GM12878 (cell line): ENCODE measurements around the gene RAB44. TPM values are rescaled to one million over a fixed set of nuclear protein-coding genes. Genes with fewer than 3 reads are reported as not detected.

Experiments used
- ATAC-seq: fragments of 200-7000 bp; cut with Tn5 transposase; 3 replicates; pipeline ENCODE4 v1.9.1; 2020; ENCODE audit warnings: mild to moderate bottlenecking, moderate library complexity
- BruUV-seq: library from RNA; stranded (reverse); fragments of 400-500 nt; replicated peaks from 2 replicates; lab custom pipeline; 2021; lab: Mats Ljungman, UMichigan
- CTCF ChIA-PET: fragments of 300-600 bp; sonication (Branson Sonifier 250); formaldehyde crosslinking; extraction: SDS; loops from one replicate; lab custom pipeline; 2021; ENCODE audit warnings: inconsistent platforms; lab: Yijun Ruan, JAX
- POLR2A ChIA-PET: fragments of 350-600 bp; formaldehyde crosslinking; extraction: SDS; loops from one replicate; lab custom pipeline; 2021; ENCODE audit warnings: inconsistent platforms; lab: Charles Lee
- RAD21 ChIA-PET: fragments of 300-600 bp; sonication (Branson Sonifier 250); formaldehyde crosslinking; loops from one replicate; lab custom pipeline; 2023; ENCODE audit warnings: antibody characterized with exemption; ENCODE audit not compliant: unreplicated experiment; lab: Charles Lee
- SMC1A ChIA-PET: fragments of 300-600 bp; sonication (Branson Sonifier 250); formaldehyde crosslinking; loops from one replicate; lab custom pipeline; 2023; ENCODE audit not compliant: unreplicated experiment, uncharacterized antibody; lab: Charles Lee
- DNase-seq: peaks from one replicate; pipeline ENCODE4 v3.0.0-alpha.2; 2011; ENCODE audit warnings: low read depth, low spot score
- FAIRE-seq: peaks from 3 replicates; lab custom pipeline; 2011; peaks lifted over from hg19 to GRCh38; lab: Jason Lieb, UNC
- H2AFZ ChIP-seq: 2 replicates; pipeline ENCODE4 v1.6.0; 2011; ENCODE audit warnings: low read depth, low read length, control low read depth; ENCODE audit not compliant: control insufficient read depth
- H3K27ac ChIP-seq: 2 replicates; pipeline ENCODE4 v1.5.1; 2011; ENCODE audit warnings: control low read depth; ENCODE audit not compliant: control insufficient read depth, insufficient read depth
- H3K27me3 ChIP-seq, 2 experiments: replicated peaks in 1 of 2; 2 replicates each; pipeline versions ENCODE4 v1.6.0 to v1.6.1; 2011; ENCODE audit warnings: low read length in 1 of 2; ENCODE audit not compliant: control insufficient read depth in 2 of 2, insufficient read depth in 2 of 2
- H3K36me3 ChIP-seq, 2 experiments: 2 replicates each; pipeline ENCODE4 v1.5.1; 2011; ENCODE audit warnings: low read length in 1 of 2; ENCODE audit not compliant: control insufficient read depth in 2 of 2, insufficient read depth in 2 of 2
- H3K4me1 ChIP-seq: 2 replicates; pipeline ENCODE4 v1.6.1; 2011; ENCODE audit warnings: mild to moderate bottlenecking, low read length, moderate library complexity, mixed read lengths; ENCODE audit not compliant: control insufficient read depth, insufficient read depth
- H3K4me2 ChIP-seq: 2 replicates; pipeline ENCODE4 v1.6.0; 2011; ENCODE audit warnings: control low read depth; ENCODE audit not compliant: control insufficient read depth, insufficient read depth
- H3K4me3 ChIP-seq: fragments of 200-600 bp; sonication (generic); 2 replicates; pipeline ENCODE4 v1.5.1; 2016
- H3K79me2 ChIP-seq: 2 replicates; pipeline ENCODE4 v1.6.0; 2011; ENCODE audit warnings: low read length; ENCODE audit not compliant: control insufficient read depth, insufficient read depth
- H3K9ac ChIP-seq: 2 replicates; pipeline ENCODE4 v1.8.0; 2011; ENCODE audit warnings: low read length, control low read depth, mixed read lengths; ENCODE audit not compliant: control insufficient read depth, insufficient read depth
- H3K9me3 ChIP-seq: replicated peaks from 3 replicates; pipeline ENCODE4 v1.5.1; 2011; ENCODE audit warnings: mild to moderate bottlenecking, low read length; ENCODE audit not compliant: control insufficient read depth, insufficient read depth
- H4K20me1 ChIP-seq: 2 replicates; pipeline ENCODE4 v1.6.0; 2011; ENCODE audit not compliant: control insufficient read depth, insufficient read depth
- IKZF1 ChIP-seq: fragments of 450-650 bp; conservative IDR thresholded peaks from 2 replicates; pipeline ENCODE4 v1.6.1; 2017; ENCODE audit warnings: antibody characterized with exemption, mild to moderate bottlenecking
- IRF5 ChIP-seq: fragments of 450-650 bp; IDR thresholded peaks from 2 replicates; pipeline ENCODE4 v1.6.1; 2017; ENCODE audit warnings: borderline replicate concordance
- RELA ChIP-seq: fragments of 450-650 bp; IDR thresholded peaks from 2 replicates; pipeline ENCODE4 v1.8.0; 2014; ENCODE audit warnings: borderline replicate concordance; ENCODE audit not compliant: partially characterized antibody
- SREBF1 ChIP-seq: IDR thresholded peaks from 2 replicates; pipeline ENCODE4 v1.6.1; 2012; ENCODE audit warnings: mild to moderate bottlenecking, low read length
- TAF1 ChIP-seq: IDR thresholded peaks from 2 replicates; pipeline ENCODE4 v1.6.1; 2011; ENCODE audit warnings: mild to moderate bottlenecking, low read depth, low read length, borderline replicate concordance
- WGBS: methylation state at CpG from one replicate; pipeline ENCODE4 v1.1.6; 2016; ENCODE audit warnings: low lambda C conversion rate; ENCODE audit not compliant: insufficient replicate concordance, insufficient coverage; ENCODE audit errors: missing lambda C conversion rate; 5-methylcytosine and 5-hydroxymethylcytosine counted together
- in situ Hi-C: fragments of 300-500 bp; cut with MboI; formaldehyde crosslinking; loops from 9 replicates; pipeline ENCODE4 v1.14.3; 2018; ENCODE audit warnings: mixed read lengths
- intact Hi-C: fragments of 100-400 bp; cut with micrococcal nuclease; formaldehyde crosslinking; loops from one replicate; pipeline ENCODE4 v1.14.2; 2022; ENCODE audit not compliant: unreplicated experiment
- polyA plus RNA-seq, 11 experiments: library from polyadenylated mRNA; depleted of rRNA in 4 of 11; unstranded in 6 of 11; stranded (reverse) in 5 of 11; fragments of >200 nt; fragmentation: Nextera tagmentation in 4 of 11; fragmentation: Illumina TruSeq in 1 of 11; extraction: Ambion mirVana in 4 of 11; extraction: Trizol in 1 of 11; gene quantifications; 1 replicate in 1 of 11; 2 replicates in 10 of 11; pipeline versions ENCODE4 v1.2.1 to v1.2.3, GENCODE V29; 2011 to 2016; ENCODE audit warnings: inconsistent platforms in 2 of 11, missing spikeins in 2 of 11, low read depth in 1 of 11
- total RNA-seq, 4 experiments: library from RNA; depleted of rRNA in 3 of 4; stranded (reverse); fragments of >200 nt in 3 of 4; fragmentation: Illumina TruSeq in 1 of 4; extraction: Trizol in 1 of 4; gene quantifications; 2 replicates each; pipeline versions ENCODE4 v1.2.1 to v1.2.3, GENCODE V29; 2013 to 2021
- TF ChIP-seq, protein P1 (sequence below): fragments of 450-650 bp; conservative IDR thresholded peaks from 2 replicates; pipeline ENCODE4 v1.6.1; 2017; ENCODE audit warnings: mild to moderate bottlenecking, moderate library complexity

RAB44 gene
- total and polyA plus RNA-seq, 10 of the 15 experiments (the other 5 are each of a cell fraction or from before 2014, with no cell fraction given) = 0.01 to 0.08 (median 0.05) TPM; not detected in 2

DNA sequence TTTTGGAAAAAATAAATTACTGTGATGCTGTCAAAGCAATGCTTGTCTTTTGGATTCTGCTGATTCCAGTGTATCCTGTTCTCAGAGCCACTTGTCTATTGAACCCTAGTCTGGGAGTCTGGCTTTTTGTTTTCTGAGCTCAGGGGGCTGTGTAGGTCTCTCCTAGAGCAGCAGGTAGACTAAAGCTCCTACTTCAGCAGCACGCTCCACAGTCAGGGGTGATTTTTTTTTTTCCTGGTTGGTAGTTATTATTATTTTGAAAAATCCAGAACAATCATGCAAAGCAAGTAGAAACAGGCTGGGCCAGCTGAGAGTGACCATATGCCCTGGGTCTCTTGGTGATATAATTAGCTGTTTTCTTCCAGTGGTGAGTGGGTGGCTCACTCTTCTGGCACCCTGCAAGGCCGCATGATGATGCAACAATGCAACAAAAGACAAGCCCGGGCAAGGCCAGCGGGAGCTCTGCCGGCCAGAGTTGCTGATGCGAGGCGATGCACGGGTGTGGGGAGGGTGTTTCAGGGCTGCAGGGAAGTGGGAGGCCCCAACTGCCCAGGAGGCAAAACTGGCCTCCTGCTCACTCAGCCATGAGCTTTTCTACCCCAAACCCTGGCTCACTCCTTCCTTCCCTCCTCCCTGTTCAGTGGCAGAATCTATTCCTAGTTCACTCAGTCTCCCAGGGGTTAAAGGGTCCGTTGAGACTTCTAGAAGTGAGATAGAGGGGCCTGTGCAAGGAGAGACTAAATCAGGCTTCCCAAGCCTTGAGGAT is 30.6 kb upstream of the RAB44 start (continued):
- TF ChIP-seq, protein P1, sequence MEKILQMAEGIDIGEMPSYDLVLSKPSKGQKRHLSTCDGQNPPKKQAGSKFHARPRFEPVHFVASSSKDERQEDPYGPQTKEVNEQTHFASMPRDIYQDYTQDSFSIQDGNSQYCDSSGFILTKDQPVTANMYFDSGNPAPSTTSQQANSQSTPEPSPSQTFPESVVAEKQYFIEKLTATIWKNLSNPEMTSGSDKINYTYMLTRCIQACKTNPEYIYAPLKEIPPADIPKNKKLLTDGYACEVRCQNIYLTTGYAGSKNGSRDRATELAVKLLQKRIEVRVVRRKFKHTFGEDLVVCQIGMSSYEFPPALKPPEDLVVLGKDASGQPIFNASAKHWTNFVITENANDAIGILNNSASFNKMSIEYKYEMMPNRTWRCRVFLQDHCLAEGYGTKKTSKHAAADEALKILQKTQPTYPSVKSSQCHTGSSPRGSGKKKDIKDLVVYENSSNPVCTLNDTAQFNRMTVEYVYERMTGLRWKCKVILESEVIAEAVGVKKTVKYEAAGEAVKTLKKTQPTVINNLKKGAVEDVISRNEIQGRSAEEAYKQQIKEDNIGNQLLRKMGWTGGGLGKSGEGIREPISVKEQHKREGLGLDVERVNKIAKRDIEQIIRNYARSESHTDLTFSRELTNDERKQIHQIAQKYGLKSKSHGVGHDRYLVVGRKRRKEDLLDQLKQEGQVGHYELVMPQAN = no peak; the same call in 1 of the 2 replicates
- no peak for TF ChIP-seq SREBF1
- no peak for TF ChIP-seq IRF5
- TF ChIP-seq RELA = peak; percentile 24

DNA sequence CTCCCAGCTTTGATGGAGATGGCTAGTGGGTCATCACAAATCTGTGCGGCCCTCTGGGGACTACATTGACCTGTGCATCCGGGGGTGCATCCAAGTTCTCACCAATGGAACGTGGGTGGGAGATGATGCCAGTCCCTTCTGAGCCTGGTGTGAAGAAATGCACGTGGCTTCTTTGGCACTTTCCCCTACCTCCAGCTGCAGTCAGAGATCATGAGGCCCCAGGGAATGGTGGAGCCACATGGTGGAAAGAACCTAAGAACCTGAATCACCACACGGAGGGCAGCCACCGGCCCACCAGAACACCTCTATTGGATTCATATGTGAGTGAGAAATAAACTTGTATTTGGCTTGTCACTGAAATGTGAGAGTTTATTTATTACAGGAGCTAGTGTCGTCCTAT is 29.0 kb upstream of the RAB44 start:
- TF ChIP-seq IKZF1 (0 out of 2 replicates have a peak, but pooled peaks have one; percentile 15), TAF1 (no peak)
- TF ChIP-seq, all 136 proteins: peak for 1
- ChIA-PET SMC1A (interaction anchor here (1.2 to 17.5 kb wide), 4 partner anchors 10 to 86 kb away, joined by 4 to 240 read pairs (median 122); partner anchors contain the start of gene CDKN1A), RAD21 (interaction anchor here (0.5 to 8.0 kb wide), 6 partner anchors 10 to 310 kb away, joined by 3 to 195 read pairs (median 4); partner anchors contain the start of gene CDKN1A), POLR2A (interaction anchor here (1.6 to 10.4 kb wide), 5 partner anchors 9 to 87 kb away, joined by 3 to 243 read pairs (median 9); partner anchors contain the start of gene CDKN1A), CTCF (interaction anchor here (0.8 to 8.6 kb wide), 7 partner anchors 11 to 90 kb away, joined by 3 to 146 read pairs (median 25); partner anchors contain the start of gene CDKN1A)
- no peaks in the 10 kb centered on the region for H4K20me1 ChIP-seq
- H3K4me1 ChIP-seq = peaks cover 47% of the 10 kb centered on the region
- no peaks in the 10 kb centered on the region for H3K9me3 ChIP-seq
- H3K9ac ChIP-seq = no peak overlapping the region
- no TSS peak for BruUV-seq
- ATAC-seq (no peak), FAIRE-seq (no peak), DNase-seq (no peak)
- no peak overlapping the region for H2AFZ ChIP-seq
- H3K36me3 ChIP-seq = no peaks in the 10 kb centered on the region
- peaks cover 1% of the 10 kb centered on the region; the same call in 1 of the 2 replicates for H3K79me2 ChIP-seq
- 0 out of 2 replicates have a peak overlapping the region, but pooled peaks have one; percentile 12 for H3K4me2 ChIP-seq
- no peak overlapping the region for H3K4me3 ChIP-seq
- no peaks in the 10 kb centered on the region for H3K27me3 ChIP-seq
- WGBS = 74% methylated on average over 7 of the region's 7 CpGs
- in situ Hi-C loops = no loop called here
- intact Hi-C loops = no loop called here
- no peak overlapping the region for H3K27ac ChIP-seq
